ENCODE results near the gene NAIF1. TPM values are rescaled to one million over a fixed set of nuclear protein-coding genes. Genes with fewer than 3 reads are reported as not detected.

The NAIF1 gene
- total RNA-seq, 6 experiments from 2014 or later, result 3.9 to 6.8 (median 5.7) TPM

DNA sequence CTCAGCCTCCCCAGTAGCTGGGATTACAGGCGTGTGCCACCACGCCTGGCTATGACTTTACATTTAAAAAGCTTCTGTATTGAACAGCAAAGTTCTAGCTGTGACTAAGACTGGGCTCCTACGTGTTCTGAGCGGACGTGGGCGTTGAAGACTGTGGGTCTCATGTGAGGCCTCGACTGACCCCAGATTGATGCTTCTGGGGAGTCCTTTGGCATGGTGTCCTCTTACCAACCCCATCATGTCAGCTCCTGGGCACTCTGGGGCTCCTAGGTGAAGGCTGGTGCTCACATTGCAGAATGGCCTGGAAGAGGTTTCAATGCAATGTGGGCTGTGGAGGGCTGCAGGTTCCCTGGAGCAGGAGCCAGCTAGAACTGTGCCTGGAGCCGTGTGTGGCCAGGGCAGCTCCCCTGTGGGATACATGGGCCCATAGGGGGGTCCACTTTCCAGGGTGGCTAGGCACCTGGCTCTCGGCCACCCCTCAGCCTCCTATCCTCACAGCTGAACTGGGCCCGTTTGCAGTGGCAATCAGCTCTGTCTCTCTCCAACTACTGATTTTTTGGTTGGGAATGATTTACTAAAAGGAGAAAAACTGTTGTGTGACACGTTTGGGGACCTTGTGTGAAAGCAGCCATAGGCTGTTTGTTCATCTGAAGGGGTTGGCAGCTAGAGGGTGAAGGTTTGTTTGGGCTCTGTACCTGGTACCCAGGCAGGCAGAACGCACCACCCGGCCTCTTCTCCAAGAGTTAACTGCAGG lies 30.6 kb upstream of the NAIF1 start:
- Histone ChIP-seq H3K27ac (peak overlapping the region; percentile 89 to 99 (median 94)), H3K4me1 (peaks cover 0 to 62% (median 23%) of the 10 kb centered on the region in 4 donors), H3K4me3 (peak overlapping the region in 2 of 3 donors; percentile 9 to 73), H3K36me3 (peaks cover 0 to 18% (median 7%) of the 10 kb centered on the region in 4 donors), H3K9me3 (no peaks in the 10 kb centered on the region), H3K27me3 (no peaks in the 10 kb centered on the region)
- DNase-seq (peak in 1 of 3 donors; percentile 28), ATAC-seq (peak in 2 of 4 donors; percentile 30 to 65)
- 39% methylated on average over 8 of the region's 13 CpGs for WGBS (ENCODE audit: insufficient coverage, low coverage, low lambda C conversion rate, missing lambda C conversion rate)
- intact Hi-C loops (cut with DNase I), result no loop called here
- no peak for TF ChIP-seq POLR2A (IDR thresholded peaks at IDR 0.05)
- TF ChIP-seq, protein P1, sequence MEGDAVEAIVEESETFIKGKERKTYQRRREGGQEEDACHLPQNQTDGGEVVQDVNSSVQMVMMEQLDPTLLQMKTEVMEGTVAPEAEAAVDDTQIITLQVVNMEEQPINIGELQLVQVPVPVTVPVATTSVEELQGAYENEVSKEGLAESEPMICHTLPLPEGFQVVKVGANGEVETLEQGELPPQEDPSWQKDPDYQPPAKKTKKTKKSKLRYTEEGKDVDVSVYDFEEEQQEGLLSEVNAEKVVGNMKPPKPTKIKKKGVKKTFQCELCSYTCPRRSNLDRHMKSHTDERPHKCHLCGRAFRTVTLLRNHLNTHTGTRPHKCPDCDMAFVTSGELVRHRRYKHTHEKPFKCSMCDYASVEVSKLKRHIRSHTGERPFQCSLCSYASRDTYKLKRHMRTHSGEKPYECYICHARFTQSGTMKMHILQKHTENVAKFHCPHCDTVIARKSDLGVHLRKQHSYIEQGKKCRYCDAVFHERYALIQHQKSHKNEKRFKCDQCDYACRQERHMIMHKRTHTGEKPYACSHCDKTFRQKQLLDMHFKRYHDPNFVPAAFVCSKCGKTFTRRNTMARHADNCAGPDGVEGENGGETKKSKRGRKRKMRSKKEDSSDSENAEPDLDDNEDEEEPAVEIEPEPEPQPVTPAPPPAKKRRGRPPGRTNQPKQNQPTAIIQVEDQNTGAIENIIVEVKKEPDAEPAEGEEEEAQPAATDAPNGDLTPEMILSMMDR (IDR thresholded peaks at IDR 0.05), result no peak

DNA sequence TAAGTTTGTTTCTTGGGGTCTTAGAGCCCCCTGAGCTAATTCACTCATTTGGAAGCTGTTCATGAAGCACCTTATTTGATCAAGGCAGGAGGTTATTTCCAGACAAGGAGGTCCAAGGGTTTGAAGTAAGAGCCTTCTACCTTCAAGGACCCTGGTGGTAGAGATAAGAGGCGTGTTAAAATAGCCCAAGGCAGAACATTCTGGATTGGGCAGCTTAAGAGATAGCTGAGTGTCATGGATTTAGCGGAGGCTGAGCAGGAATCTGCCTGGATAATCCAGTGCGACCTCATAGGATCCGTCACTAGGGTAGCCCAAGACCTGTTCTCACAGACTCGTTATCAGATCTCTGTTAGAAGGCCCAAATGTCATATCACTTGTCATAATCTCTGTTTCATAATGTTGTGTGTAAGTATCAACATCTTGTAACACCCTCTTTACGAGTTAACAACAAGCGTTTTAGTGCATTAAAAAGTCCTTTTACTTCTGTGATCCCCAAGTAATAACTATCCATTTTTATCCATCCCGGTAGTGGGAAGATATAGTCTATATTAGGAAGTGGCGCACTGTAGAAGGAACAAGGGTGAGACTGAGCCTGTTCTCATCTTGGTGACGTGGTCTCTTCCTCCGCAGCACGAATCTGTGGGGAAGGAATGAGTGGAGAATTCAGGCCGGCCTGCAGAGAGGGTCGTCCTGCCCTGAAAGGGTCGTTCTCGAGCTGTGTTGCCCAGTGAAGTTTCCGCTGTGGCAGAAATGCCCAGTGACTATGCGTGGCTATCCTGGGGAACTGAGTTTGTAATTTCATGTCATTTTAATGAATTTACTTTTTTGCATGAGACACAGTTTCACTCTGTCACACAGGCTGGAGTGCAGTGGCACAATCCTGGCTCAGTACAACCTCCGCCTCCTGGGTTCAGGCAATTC lies 29.8 kb upstream of the NAIF1 start:
- no peak for TF ChIP-seq POLR2A (IDR thresholded peaks at IDR 0.05)
- TF ChIP-seq, protein P1 (IDR thresholded peaks at IDR 0.05), result no peak
- ATAC-seq (no peak), DNase-seq (peak in 1 of 3 donors; percentile 20)
- Histone ChIP-seq H3K27me3 (no peaks in the 10 kb centered on the region), H3K27ac (peak overlapping the region; percentile 89 to 99 (median 94)), H3K4me3 (no peak overlapping the region), H3K4me1 (peaks cover 0 to 57% (median 18%) of the 10 kb centered on the region in 4 donors), H3K36me3 (peaks cover 0 to 10% (median 2%) of the 10 kb centered on the region in 4 donors), H3K9me3 (no peaks in the 10 kb centered on the region)
- intact Hi-C loops (cut with DNase I), result no loop called here
- WGBS (ENCODE audit: insufficient coverage, low coverage, low lambda C conversion rate, missing lambda C conversion rate), result 84% methylated on average over 18 of the region's 19 CpGs

DNA sequence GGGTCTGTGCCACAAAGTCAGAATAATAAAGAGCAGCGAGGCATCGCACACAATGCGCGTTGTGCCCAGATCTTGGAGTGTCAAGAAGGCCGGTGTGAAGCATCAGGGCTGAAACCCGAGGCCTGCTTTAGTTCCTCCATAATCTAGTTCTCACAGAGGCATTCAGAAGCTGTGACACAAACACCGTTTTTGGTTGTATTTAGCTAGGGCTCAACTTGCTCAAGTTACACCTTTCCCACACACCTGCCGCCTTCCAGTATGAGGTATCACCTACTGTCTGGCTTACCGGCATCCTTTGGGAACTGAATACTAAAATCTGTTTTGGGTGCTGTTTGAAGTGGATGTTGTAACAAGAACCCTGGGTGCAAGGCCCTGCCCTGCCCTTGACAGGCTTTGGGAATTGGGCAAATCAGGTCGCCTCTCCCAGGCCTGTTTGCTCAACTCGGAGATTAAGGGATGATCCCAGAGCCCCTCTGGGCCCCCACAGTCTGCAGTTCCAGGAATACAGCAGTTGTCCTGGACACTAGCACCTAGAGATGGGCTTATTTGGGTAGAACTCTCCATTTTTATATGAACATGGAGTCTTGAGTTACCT lies 27.9 kb upstream of the NAIF1 start:
- Histone ChIP-seq H3K4me1 (peaks cover 0 to 44% (median 15%) of the 10 kb centered on the region in 4 donors), H3K36me3 (no peaks in the 10 kb centered on the region), H3K27me3 (no peaks in the 10 kb centered on the region), H3K27ac (peak overlapping the region; percentile 13 to 57 (median 56)), H3K4me3 (no peak overlapping the region), H3K9me3 (no peaks in the 10 kb centered on the region)
- intact Hi-C loops (cut with DNase I), result no loop called here
- 56% methylated on average over 8 of the region's 11 CpGs for WGBS (ENCODE audit: insufficient coverage, low coverage, low lambda C conversion rate, missing lambda C conversion rate)
- DNase-seq, result peak in 2 of 3 donors; percentile 26 to 69
- TF ChIP-seq, protein P1 (IDR thresholded peaks at IDR 0.05), result no peak
- no peak for TF ChIP-seq POLR2A (IDR thresholded peaks at IDR 0.05)
- ATAC-seq, result no peak

DNA sequence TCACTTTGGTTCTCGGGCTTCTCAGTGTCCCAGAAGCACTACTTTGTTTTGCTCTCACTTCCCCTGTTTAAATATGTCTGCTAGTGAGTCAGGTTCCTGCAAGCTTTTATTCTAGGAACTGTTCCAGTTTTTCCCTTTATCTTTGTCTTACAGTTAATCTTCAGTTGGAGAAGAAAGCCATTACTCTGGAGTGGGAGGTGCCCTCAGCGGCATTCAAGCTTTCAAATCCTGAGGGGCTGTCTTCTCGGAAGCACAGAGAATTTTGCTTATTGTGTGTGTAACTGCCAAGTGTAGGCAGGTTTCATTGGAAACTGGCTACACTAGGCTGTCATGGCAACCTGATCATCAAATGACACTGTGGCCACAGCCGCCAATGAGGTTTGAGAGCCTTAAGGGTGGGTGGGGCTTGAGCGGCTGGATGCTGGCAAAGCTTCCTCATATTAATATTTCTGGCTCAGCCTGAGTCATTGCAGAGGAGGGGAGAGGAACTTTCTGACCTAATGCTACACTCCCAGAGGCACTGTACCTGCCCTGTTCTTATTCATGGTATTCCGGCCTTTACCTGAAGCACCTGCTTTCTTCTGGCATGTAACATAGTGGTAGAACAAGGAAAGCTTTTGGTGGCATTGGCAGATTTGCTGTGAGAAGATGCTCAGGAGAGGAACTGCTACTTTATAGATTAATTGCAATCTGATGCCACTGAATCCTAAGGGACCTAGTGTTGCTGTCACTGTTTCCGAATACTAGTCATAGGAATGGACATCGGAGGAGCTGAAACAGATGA lies 27.2 kb upstream of the NAIF1 start:
- Histone ChIP-seq H3K27me3 (no peaks in the 10 kb centered on the region), H3K27ac (peak overlapping the region; percentile 28 to 61 (median 57)), H3K4me3 (no peak overlapping the region), H3K36me3 (no peaks in the 10 kb centered on the region), H3K4me1 (peaks cover 0 to 44% (median 15%) of the 10 kb centered on the region in 4 donors), H3K9me3 (no peaks in the 10 kb centered on the region)
- ATAC-seq, result peak; percentile 14 to 41 (median 30)
- intact Hi-C loops (cut with DNase I), result no loop called here
- 48% methylated on average over 8 of the region's 8 CpGs for WGBS (ENCODE audit: insufficient coverage, low coverage, low lambda C conversion rate, missing lambda C conversion rate)
- TF ChIP-seq, protein P1 (IDR thresholded peaks at IDR 0.05), result no peak
- no peak for TF ChIP-seq POLR2A (IDR thresholded peaks at IDR 0.05)
- peak; percentile 73 to 76 (median 74) for DNase-seq
